Astrocyte (in vitro differentiated cells and primary cell): ENCODE measurements around the gene MBNL2.

Experiments used
- CTCF ChIP-seq: IDR thresholded peaks from 2 replicates; pipeline ENCODE4 v1.5.1; 2011; ENCODE audit warnings: low read depth, mild to moderate bottlenecking, inconsistent platforms, low read length, moderate library complexity; ENCODE audit not compliant: insufficient read depth
- EZH2 ChIP-seq: IDR thresholded peaks from 2 replicates; pipeline ENCODE4 v1.6.1; 2012; ENCODE audit warnings: mild to moderate bottlenecking, low read length, inconsistent platforms; ENCODE audit not compliant: insufficient read depth

- no peak for TF ChIP-seq CTCF
- TF ChIP-seq EZH2 = no peak
These were observed 17.2 kb downstream of the MBNL2 start for GRCh38 chr13:97239306-97239705.
